GM12873 (cell line): Measurements from ENCODE around the gene CTAGE4.
"Not testable (repeated sequence)": the region's sequence is repeated elsewhere in the genome, so short reads cannot be mapped to it uniquely, and the experiment has no call there.

Experiments used
- TF ChIP-seq, protein P1 (sequence below): IDR thresholded peaks from 2 replicates; pipeline ENCODE4 v1.5.1; 2012; ENCODE audit warnings: low read depth, mild to moderate bottlenecking, moderate library complexity, low read length, control low read depth; ENCODE audit not compliant: insufficient read depth; ENCODE audit errors: missing control alignments

Gene CTAGE4, protein sequence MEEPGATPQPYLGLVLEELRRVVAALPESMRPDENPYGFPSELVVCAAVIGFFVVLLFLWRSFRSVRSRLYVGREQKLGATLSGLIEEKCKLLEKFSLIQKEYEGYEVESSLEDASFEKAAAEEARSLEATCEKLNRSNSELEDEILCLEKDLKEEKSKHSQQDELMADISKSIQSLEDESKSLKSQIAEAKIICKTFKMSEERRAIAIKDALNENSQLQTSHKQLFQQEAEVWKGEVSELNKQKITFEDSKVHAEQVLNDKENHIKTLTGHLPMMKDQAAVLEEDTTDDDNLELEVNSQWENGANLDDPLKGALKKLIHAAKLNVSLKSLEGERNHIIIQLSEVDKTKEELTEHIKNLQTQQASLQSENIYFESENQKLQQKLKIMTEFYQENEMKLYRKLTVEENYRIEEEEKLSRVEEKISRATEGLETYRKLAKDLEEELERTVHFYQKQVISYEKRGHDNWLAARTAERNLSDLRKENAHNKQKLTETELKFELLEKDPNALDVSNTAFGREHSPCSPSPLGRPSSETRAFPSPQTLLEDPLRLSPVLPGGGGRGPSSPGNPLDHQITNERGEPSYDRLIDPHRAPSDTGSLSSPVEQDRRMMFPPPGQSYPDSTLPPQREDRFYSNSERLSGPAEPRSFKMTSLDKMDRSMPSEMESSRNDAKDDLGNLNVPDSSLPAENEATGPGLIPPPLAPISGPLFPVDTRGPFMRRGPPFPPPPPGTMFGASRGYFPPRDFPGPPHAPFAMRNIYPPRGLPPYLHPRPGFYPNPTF

DNA sequence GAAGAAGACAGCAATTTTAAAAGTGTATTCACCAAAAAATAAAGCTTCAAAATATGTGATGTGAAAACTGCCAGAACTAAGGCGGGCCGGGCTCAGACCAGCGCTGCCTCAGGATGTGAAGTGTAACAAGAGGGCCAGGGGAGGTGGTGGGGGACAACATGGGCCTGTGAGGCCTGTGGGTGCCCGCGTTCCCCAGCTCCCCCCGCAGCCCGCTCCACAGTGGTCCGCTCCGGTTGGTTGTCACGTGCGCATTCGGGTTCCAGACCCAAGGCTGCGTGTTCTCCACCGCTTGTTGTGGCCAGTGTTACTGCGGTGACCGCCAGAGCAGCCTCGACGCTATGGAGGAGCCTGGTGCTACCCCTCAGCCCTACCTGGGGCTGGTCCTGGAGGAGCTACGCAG lies at the start of gene CTAGE4:
Gene CTAGE4 (plus strand): TSS at position 301 of the 400 bp plus-strand sequence. CDS start 38 bp downstream, at position 339.
- TF ChIP-seq, protein P1, sequence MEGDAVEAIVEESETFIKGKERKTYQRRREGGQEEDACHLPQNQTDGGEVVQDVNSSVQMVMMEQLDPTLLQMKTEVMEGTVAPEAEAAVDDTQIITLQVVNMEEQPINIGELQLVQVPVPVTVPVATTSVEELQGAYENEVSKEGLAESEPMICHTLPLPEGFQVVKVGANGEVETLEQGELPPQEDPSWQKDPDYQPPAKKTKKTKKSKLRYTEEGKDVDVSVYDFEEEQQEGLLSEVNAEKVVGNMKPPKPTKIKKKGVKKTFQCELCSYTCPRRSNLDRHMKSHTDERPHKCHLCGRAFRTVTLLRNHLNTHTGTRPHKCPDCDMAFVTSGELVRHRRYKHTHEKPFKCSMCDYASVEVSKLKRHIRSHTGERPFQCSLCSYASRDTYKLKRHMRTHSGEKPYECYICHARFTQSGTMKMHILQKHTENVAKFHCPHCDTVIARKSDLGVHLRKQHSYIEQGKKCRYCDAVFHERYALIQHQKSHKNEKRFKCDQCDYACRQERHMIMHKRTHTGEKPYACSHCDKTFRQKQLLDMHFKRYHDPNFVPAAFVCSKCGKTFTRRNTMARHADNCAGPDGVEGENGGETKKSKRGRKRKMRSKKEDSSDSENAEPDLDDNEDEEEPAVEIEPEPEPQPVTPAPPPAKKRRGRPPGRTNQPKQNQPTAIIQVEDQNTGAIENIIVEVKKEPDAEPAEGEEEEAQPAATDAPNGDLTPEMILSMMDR = not testable (repeated sequence)

DNA sequence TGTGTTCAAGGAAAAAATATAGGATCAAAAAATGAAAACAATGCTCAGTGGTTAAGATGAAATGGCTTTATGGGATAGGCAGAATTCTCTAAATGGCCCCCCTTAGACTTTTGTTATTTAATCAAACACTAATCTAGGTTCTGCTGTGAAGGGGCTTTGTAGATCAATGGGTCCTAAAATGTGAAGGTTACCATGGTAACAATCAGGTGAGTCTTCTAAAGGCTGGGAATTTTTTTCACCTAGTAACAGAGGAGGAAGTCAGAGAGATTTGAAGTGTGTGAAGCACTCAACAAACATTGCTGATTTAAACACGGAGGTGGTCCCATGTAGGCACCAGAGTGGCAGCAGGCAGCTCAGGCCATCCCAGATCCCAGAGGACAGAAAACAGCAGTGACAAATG lies 49.1 kb upstream of the CTAGE4 start:
- TF ChIP-seq, protein P1 = no peak

DNA sequence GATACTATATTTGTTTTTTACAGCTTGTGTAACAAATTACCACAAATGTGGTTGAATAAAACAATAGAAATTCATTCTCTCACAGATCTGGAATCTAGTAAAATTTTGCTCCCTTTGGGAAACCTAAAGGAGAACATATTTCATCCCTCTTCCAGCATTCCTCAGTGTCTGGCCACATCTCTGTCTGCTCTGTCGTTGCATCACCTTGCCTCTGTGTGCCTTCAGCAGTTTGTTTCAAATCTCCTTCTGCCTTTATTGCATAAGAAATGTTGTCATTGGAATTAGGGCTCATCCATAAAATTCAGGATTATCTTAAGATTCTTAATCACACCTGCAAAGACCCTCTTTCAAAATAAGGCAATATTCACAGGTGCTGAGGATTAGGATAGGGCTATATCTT lies 45.8 kb upstream of the CTAGE4 start:
- TF ChIP-seq, protein P1 = no peak

DNA sequence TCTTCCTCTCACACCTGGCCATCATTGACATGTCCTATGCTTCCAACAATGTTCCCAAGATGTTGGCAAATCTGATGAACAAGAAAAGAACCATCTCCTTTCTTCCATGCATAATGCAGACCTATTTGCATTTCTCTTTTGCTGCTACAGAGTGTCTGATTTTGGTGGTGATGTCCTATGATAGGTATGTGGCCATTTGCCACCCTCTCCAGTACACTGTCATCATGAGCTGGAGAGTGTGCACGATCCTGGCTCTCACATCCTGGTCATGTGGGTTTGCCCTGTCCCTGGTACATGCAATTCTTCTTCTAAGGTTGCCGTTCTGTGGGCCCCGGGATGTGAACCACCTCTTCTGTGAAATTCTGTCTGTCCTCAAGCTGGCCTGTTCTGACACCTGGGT lies 41.1 kb upstream of the CTAGE4 start:
- TF ChIP-seq, protein P1 = no peak

DNA sequence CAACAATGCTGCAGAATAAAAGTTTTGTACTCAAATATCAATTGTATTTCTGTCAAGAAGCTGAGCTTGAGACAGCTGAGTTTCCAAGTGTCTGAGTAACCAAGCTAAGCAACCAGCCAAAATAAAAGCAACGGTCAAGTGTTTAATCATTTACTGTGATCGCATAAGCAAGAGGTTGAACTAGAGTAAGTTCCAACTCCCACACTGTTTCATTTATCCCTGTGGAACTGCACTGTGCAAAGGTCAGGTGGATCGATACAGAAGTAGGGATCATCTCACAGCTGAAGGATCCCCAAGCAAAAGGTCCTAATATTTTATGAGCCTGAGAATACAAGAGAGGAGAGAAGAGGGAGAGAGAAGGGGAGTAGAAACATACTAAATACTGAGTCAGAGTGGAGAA lies 38.8 kb upstream of the CTAGE4 start:
- TF ChIP-seq, protein P1 = no peak

DNA sequence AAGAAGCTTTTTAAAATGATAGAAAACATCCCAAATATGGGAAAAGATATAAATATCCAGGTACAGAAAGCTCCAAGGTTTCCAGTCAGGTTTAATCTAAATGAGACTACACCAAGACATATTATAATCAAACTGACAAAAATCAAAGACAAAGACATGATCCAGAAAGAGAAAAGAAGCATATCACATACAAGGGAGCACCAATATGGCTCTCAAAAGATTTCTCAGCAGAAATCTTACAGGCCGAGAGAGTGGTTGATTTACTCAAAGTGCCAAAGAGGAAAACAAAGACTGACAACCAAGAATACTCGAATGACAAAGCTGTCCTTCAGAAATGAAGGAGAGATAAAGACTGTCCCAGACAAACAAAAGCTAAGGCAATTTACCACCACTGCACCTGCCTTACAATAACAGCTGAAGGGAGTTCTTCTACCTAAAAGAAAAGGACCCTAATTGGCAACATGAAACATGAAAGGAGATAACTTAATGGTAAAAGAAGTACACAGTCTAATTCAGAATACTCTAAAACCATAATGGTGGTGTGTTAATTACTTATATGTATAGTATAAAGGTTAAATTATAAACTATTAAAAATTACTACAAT lies 34.9 kb upstream of the CTAGE4 start:
- TF ChIP-seq, protein P1 = no peak

DNA sequence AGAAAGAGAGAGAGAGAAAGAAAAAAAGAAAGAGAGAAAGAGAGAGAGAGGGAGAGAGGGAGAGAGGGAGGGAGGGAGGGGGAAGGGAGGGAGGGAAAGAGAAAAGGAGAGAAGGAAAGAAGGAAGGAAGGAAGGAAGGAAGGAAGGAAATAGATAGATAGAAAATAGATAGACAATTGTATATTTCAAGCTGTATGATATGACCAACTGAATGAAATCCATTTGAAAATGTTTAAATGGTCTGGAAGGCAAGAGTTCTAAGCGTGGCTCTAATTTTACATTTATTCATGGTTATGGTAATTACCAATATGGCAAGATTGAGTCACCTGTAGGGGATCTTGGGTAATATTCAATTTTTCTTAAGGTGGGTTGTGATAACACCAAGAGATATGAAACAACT lies 24.4 kb upstream of the CTAGE4 start:
- TF ChIP-seq, protein P1 = no peak
